SK-N-MC (cell line): Measurements from ENCODE around the gene AKAP17A.

Experiments
- DNase-seq: peaks from one replicate; pipeline ENCODE4 v3.0.0-alpha.2; 2011; ENCODE audit warnings: low read depth, low spot score
- H3K27ac ChIP-seq: fragments of 200-600 bp; sonication (generic); 2 replicates; pipeline ENCODE4 v1.5.1; 2016; ENCODE audit warnings: mixed run types
- H3K36me3 ChIP-seq: fragments of 200-600 bp; sonication (generic); 2 replicates; pipeline ENCODE4 v1.6.1; 2017; ENCODE audit warnings: antibody characterized with exemption, low read length, mixed read lengths; ENCODE audit not compliant: insufficient read depth
- H3K4me3 ChIP-seq: fragments of 200-600 bp; sonication (generic); 2 replicates; pipeline ENCODE4 v1.5.1; 2016
- H3K9ac ChIP-seq: fragments of 200-600 bp; sonication (generic); 2 replicates; pipeline ENCODE4 v1.8.0; 2017; ENCODE audit warnings: mixed run types, mixed read lengths; ENCODE audit not compliant: insufficient read length
- H3K9me3 ChIP-seq: fragments of 200-600 bp; sonication (generic); 2 replicates; pipeline ENCODE4 v1.6.1; 2017; ENCODE audit warnings: low read depth, mild to moderate bottlenecking, antibody characterized with exemption, low read length, moderate library complexity, mixed read lengths
- EZH2 ChIP-seq: fragments of 200-600 bp; sonication (generic); IDR thresholded peaks from one replicate; pipeline ENCODE4 v1.6.1; 2017; ENCODE audit warnings: antibody characterized with exemption
- FOXP2 ChIP-seq: optimal IDR thresholded peaks from 2 replicates; pipeline ENCODE3; 2011; ENCODE audit warnings: mild to moderate bottlenecking, moderate library complexity; ENCODE audit not compliant: insufficient read depth; ENCODE audit errors: extremely low read length, control extremely low read depth
- POLR2AphosphoS5 ChIP-seq: IDR thresholded peaks from 2 replicates; pipeline ENCODE4 v1.6.1; 2012; ENCODE audit warnings: mild to moderate bottlenecking, low read depth, low read length, borderline replicate concordance

The AKAP17A gene

GRCh38 chrX:1593286-1594271 lies 2.2 kb downstream of the AKAP17A start:
- Histone ChIP-seq H3K4me3 (peak overlapping the region; percentile 83; the same call in 1 of the 2 replicates), H3K9ac (peak overlapping the region; percentile 92)

DNA sequence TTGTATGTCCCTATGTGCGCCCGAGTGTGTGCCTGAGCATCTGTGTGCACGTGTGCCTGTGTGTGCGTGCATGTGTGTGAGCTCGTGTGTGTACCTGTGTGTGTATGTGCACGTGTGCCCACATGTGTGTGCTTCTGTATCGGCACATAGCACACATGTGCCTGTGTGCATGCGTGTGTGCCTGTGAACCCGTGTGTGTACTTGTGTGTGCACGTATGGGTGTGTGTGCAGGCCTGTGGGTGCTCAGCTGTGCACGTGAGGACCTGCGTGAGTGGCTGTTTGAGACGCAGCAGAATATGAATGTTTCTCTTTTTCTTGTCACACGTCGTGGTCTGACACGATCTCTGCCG lies 4.3 kb downstream of the AKAP17A start:
- H3K4me3 ChIP-seq, result no peak overlapping the region
- no peak for DNase-seq
- peaks cover 67% of the 10 kb centered on the region; the same call in 1 of the 2 replicates for H3K36me3 ChIP-seq
- H3K27ac ChIP-seq, result no peak overlapping the region
- H3K9me3 ChIP-seq, result no peaks in the 10 kb centered on the region
- TF ChIP-seq POLR2AphosphoS5 (no peak), EZH2 (no peak), FOXP2 (no peak)
- no peak overlapping the region for H3K9ac ChIP-seq

More at GRCh38 chrX:1593286-1594271, 2.2 kb downstream of the AKAP17A start:
- peaks cover 46% of the 10 kb centered on the region; the same call in 1 of the 2 replicates for H3K36me3 ChIP-seq
- no peak for TF ChIP-seq POLR2AphosphoS5
- no peaks in the 10 kb centered on the region for H3K9me3 ChIP-seq
- no peak for DNase-seq
- no peak overlapping the region for H3K27ac ChIP-seq

- Histone ChIP-seq H3K9ac (no peak overlapping the region), H3K27ac (no peak overlapping the region), H3K36me3 (peaks cover 78% of the 10 kb centered on the region), H3K4me3 (no peak overlapping the region), H3K9me3 (no peaks in the 10 kb centered on the region)
- DNase-seq, result no peak
- no peak for TF ChIP-seq EZH2
- TF ChIP-seq FOXP2, result no peak
- no peak for TF ChIP-seq POLR2AphosphoS5
Observed at GRCh38 chrX:1596676-1597344, 5.4 kb downstream of the AKAP17A start.

DNA sequence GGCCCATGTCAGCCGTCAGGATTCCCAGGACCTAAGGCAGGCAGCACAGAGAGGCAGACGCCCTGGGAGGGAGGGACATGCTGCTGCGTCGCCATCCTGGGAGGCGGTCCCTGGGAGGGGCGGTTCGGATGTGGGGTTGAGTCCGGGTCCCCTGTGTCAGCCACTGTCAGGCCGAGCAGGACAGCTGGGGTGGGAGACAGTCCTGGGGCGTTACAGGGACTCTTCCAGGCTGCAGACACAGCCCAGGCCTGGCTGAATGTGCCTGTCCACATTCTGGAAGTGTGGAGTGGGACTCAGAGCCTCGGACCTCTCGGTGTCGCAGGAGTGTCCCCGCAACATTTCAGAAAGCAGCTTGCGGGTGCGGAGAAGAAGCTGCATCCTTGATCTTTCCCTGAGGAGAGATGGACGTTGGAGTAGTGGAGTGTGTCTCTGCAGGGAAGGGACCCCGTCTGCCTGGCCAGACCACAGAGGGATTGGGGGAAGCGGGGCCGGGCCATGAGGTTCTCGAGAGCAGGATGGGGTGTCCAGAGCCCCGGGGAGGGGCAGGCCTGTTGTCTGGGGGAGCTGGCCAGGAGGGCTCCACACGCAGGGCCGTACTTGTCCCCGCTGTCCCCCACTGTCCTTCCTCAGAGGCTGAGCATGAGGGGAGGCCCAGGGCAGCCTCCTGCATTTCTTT lies 6.1 kb downstream of the AKAP17A start:
- H3K9me3 ChIP-seq, result no peaks in the 10 kb centered on the region
- H3K36me3 ChIP-seq, result peaks cover 85% of the 10 kb centered on the region
- no peak for DNase-seq
- no peak overlapping the region for H3K4me3 ChIP-seq
- H3K27ac ChIP-seq, result no peak overlapping the region
- TF ChIP-seq FOXP2 (no peak), POLR2AphosphoS5 (no peak), EZH2 (no peak)
- no peak overlapping the region for H3K9ac ChIP-seq

- DNase-seq, result no peak
- Histone ChIP-seq H3K9me3 (no peaks in the 10 kb centered on the region), H3K27ac (no peak overlapping the region), H3K36me3 (peaks cover 92% of the 10 kb centered on the region), H3K9ac (no peak overlapping the region), H3K4me3 (no peak overlapping the region)
- TF ChIP-seq POLR2AphosphoS5, result no peak
- TF ChIP-seq FOXP2, result no peak
- no peak for TF ChIP-seq EZH2
Observed at GRCh38 chrX:1598021-1598875, 6.8 kb downstream of the AKAP17A start.

DNA sequence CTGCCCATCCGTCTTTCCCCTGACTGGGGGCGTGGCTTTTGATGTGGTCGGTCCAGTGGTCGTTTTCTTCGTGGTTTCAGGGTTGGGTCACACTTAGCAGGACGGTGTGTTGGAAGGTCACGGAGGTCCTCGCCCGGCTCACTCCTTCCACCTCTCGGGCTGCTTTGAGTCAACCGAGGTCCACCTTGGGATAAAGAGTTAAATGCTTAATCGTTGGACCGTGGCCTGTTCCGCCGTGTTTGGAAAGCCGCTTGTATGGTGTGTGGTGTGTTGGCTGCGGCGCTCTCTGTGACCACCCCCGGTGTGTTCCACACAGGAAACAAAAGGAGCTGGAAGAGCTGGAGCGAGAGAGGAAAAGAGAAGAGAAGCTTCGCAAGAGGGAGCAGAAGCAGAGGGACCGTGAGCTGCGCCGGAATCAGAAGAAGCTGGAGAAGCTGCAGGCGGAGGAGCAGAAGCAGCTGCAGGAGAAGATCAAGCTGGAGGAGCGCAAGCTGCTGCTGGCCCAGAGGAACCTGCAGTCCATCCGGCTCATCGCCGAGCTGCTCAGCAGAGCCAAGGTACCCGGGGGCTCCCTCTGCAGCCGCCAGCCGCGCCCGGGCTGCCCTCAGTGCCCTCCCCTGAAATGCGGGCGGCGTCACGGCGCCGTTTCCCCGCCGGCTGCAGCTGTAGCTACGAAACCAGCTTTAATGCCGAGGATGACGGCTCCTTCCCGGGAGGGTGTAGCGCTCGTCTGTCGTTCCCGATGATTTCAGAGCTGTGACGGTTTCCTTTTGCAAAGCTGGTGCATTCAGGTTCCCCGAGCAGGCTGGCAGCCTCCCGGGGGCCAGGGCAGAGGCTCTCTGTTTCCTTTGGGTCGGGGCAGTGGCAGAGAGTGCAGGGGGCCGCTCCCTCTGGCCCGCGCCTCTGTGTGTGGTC lies 7.7 kb downstream of the AKAP17A start:
- TF ChIP-seq EZH2 (no peak), FOXP2 (no peak), POLR2AphosphoS5 (no peak)
- DNase-seq, result no peak
- peaks cover 83% of the 10 kb centered on the region for H3K36me3 ChIP-seq

More for the DNA sequence above, 7.7 kb downstream of the AKAP17A start:
- H3K9me3 ChIP-seq, result no peaks in the 10 kb centered on the region
- H3K27ac ChIP-seq, result no peak overlapping the region
- H3K9ac ChIP-seq, result no peak overlapping the region
- no peak overlapping the region for H3K4me3 ChIP-seq
